Brain microvascular endothelial cell (primary cell): ENCODE results near the gene CROCC2.

Experiments used
- DNase-seq: peaks from one replicate; pipeline ENCODE4 v3.0.0-alpha.2; 2020
- H3K27ac ChIP-seq: fragments of 250-450 bp; sonication (Bioruptor Pico); 2 replicates; pipeline ENCODE4 v1.5.1; 2020; ENCODE audit warnings: mild to moderate bottlenecking, moderate library complexity
- H3K27me3 ChIP-seq: fragments of 250-450 bp; sonication (Bioruptor Pico); replicated peaks from 2 replicates; pipeline ENCODE4 v1.5.1; 2020; ENCODE audit warnings: mild to moderate bottlenecking
- H3K36me3 ChIP-seq: fragments of 250-450 bp; sonication (Bioruptor Pico); replicated peaks from 2 replicates; pipeline ENCODE4 v1.5.1; 2020; ENCODE audit warnings: mild to moderate bottlenecking
- H3K4me3 ChIP-seq: 2 replicates; pipeline ENCODE4 v1.5.1; 2011; ENCODE audit warnings: low read depth, mild to moderate bottlenecking, control low read depth, low read length, moderate library complexity
- CTCF ChIP-seq: IDR thresholded peaks from 2 replicates; pipeline ENCODE4 v1.5.1; 2011; ENCODE audit warnings: low read depth, mild to moderate bottlenecking, moderate library complexity, low read length, control low read depth, inconsistent platforms; ENCODE audit errors: missing control alignments
- in situ Hi-C: cut with HindIII; loops from 2 replicates; pipeline ENCODE4 v1.10.0; 2017; ENCODE audit warnings: low sequenced_read_pairs, low pct_ligation_motif_present

Gene CROCC2

GRCh38 chr2:240918258-240919091 is 12.3 kb downstream of the CROCC2 start:
- H3K27ac ChIP-seq = no peak overlapping the region
- H3K4me3 ChIP-seq = no peak overlapping the region
- no peak for TF ChIP-seq CTCF
- in situ Hi-C loops = no loop called here
- DNase-seq = no peak
- no peaks in the 10 kb centered on the region for H3K36me3 ChIP-seq
- no peaks in the 10 kb centered on the region for H3K27me3 ChIP-seq

GRCh38 chr2:240919161-240919781 is 13.1 kb downstream of the CROCC2 start:
- no peak for DNase-seq
- H3K4me3 ChIP-seq = no peak overlapping the region
- H3K36me3 ChIP-seq = no peaks in the 10 kb centered on the region
- TF ChIP-seq CTCF = no peak
- H3K27me3 ChIP-seq = no peaks in the 10 kb centered on the region
- H3K27ac ChIP-seq = no peak overlapping the region
- in situ Hi-C loops = no loop called here

- no peaks in the 10 kb centered on the region for H3K36me3 ChIP-seq
- no peak overlapping the region for H3K4me3 ChIP-seq
- H3K27ac ChIP-seq = no peak overlapping the region
- in situ Hi-C loops = no loop called here
- TF ChIP-seq CTCF = no peak
- H3K27me3 ChIP-seq = no peaks in the 10 kb centered on the region
- no peak for DNase-seq
These were observed 13.9 kb downstream of the CROCC2 start for GRCh38 chr2:240919786-240920782.

GRCh38 chr2:240920783-240921231 is 14.7 kb downstream of the CROCC2 start:
- Histone ChIP-seq H3K27me3 (no peaks in the 10 kb centered on the region), H3K4me3 (no peak overlapping the region), H3K36me3 (no peaks in the 10 kb centered on the region), H3K27ac (peak overlapping the region; percentile 77)
- in situ Hi-C loops = no loop called here
- no peak for TF ChIP-seq CTCF
- DNase-seq = no peak

GRCh38 chr2:240921311-240921994 is 15.3 kb downstream of the CROCC2 start:
- peak; percentile 90 for DNase-seq
- TF ChIP-seq CTCF = no peak
- in situ Hi-C loops = no loop called here
- Histone ChIP-seq H3K4me3 (no peak overlapping the region), H3K27ac (peak overlapping the region; percentile 77), H3K36me3 (no peaks in the 10 kb centered on the region), H3K27me3 (no peaks in the 10 kb centered on the region)
